GM12864 (cell line): ENCODE measurements around the gene ZNF837.
A peak's percentile ranks its signal among the peaks of the same experiment; 100 is the strongest.
"Not testable (repeated sequence)": the region's sequence is repeated elsewhere in the genome, so short reads cannot be mapped to it uniquely, and the experiment has no call there.

Source experiments
- DNase-seq: peaks from one replicate; pipeline ENCODE4 v3.0.0-alpha.2; 2011; ENCODE audit warnings: low read depth
- H3K4me3 ChIP-seq: 2 replicates; pipeline ENCODE4 v1.5.1; 2011; ENCODE audit warnings: mild to moderate bottlenecking, low read depth, low read length, control low read depth
- TF ChIP-seq, protein P1 (sequence below): IDR thresholded peaks from 2 replicates; pipeline ENCODE4 v1.5.1; 2011; ENCODE audit warnings: low read depth, mild to moderate bottlenecking, moderate library complexity, low read length, control low read depth, inconsistent platforms; ENCODE audit errors: missing control alignments

The ZNF837 gene

DNA sequence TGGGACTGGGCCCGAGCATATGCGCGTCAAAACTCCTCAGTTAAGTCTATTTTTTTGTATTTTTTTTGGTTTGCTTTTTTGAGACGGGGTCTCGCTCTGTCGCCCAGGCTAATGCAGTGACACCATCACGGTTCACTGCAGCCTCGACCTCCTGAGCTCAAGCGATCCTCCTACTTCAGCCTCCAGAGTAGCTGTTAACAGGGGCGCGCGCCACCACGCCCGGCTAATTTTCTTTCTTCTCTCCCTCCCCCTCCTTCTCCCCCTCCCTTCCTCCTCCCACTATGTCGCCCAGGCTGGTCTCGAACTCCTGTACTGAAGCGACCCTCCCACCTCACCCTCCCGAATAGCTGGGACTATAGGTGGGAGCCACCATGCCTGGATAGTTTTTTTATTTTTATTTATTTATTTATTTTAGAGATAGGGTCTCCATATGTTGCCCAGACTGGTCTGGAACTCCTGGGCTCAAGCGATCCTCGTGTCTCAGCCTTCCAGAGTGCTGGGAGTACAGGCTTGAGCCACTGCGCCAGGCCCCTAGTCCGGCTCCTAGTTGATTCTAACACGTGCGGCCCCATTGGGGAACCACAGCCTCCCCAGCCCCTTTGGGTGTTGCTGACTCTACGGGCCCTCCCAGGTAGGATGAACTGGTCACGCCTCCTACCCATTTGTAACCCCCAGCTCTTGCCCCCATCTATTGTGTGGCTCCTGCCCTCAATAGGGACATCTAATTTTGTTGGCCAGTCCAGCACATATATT, 806 bp upstream of the ZNF837 start:
- TF ChIP-seq, protein P1, sequence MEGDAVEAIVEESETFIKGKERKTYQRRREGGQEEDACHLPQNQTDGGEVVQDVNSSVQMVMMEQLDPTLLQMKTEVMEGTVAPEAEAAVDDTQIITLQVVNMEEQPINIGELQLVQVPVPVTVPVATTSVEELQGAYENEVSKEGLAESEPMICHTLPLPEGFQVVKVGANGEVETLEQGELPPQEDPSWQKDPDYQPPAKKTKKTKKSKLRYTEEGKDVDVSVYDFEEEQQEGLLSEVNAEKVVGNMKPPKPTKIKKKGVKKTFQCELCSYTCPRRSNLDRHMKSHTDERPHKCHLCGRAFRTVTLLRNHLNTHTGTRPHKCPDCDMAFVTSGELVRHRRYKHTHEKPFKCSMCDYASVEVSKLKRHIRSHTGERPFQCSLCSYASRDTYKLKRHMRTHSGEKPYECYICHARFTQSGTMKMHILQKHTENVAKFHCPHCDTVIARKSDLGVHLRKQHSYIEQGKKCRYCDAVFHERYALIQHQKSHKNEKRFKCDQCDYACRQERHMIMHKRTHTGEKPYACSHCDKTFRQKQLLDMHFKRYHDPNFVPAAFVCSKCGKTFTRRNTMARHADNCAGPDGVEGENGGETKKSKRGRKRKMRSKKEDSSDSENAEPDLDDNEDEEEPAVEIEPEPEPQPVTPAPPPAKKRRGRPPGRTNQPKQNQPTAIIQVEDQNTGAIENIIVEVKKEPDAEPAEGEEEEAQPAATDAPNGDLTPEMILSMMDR: no peak
- DNase-seq: no peak
- peak overlapping the region; percentile 74 for H3K4me3 ChIP-seq

DNA sequence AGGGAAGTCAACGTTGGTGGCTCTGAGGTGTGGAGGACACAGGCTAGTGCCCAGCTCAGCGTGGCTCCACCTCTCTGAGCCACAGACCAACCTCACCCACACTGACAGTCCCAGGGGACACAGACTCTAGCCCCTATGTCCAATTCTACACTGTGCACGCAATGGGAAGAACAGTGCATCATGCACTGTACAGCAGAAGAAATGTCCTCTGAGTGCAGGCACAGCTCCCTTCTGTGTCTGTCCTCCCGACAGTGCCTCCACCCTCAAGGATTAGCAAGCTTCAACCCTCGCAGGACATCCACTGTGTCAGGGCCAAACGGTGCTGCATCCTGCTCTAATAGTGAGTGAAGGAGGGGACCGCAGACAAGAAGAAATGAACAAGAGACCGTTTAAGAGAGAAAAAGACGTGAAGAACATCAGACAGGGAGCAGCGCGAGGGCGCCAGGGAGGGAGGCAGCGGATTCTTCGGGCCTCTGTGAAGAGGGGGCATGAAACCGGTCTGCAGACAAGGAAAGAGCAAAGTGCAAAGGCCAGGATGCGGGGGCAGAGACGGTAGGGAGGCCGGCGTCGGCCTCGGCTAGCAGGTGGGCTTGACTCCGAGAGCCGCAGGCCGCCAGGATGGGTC, 681 bp downstream of the ZNF837 start:
- no peak for DNase-seq
- peak overlapping the region; percentile 74 for H3K4me3 ChIP-seq
- TF ChIP-seq, protein P1: no peak

DNA sequence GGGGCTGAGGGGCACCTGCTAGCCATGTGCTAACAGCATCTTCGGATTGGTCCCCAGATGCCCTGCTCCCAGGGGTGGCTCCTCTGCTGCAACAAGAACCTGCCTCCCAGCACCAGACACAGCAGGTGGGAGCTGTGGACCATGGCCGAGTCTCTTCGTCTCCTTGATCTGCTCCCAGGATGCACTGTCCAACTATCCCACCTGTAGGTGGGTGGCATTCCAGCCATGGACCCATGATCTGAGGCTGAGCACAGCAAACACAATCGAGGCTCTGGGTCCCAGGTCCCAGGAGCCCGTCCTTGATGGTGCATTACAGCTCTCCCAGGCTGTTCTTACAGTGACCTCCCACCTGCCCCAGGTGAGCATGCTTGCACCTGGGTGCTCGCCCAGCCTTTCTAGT, 1.6 kb downstream of the ZNF837 start:
- H3K4me3 ChIP-seq: no peak overlapping the region
- TF ChIP-seq, protein P1: no peak
- DNase-seq: no peak

DNA sequence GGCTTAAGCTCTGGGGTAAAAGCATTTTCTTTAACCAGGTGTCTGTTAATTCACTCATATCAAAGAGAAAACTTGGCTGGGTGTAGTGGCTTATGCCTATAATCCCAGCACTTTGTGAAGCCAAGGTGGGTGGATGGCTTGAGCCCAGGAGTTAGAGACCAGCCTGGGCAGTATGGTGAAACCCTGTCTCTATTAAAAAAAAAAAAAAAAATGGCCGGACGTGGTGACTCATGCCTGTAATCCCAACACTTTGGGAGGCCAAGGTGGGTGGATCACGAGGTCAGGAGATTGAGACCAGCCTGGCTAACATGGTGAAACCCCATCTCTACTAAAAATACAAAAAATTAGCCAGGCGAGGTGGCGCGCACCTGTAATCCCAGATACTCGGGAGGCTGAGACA, 4.1 kb downstream of the ZNF837 start:
- DNase-seq, H3K4me3 ChIP-seq: not testable (repeated sequence)

- TF ChIP-seq, protein P1: no peak
- DNase-seq: no peak
Observed at GRCh38 chr19:58374200-58374599, 6.6 kb downstream of the ZNF837 start.

GRCh38 chr19:58372311-58373133, 8.3 kb downstream of the ZNF837 start:
- H3K4me3 ChIP-seq: no peak overlapping the region
- DNase-seq: no peak
- TF ChIP-seq, protein P1: peak; percentile 19

More at GRCh38 chr19:58374200-58374599, 6.6 kb downstream of the ZNF837 start:
- H3K4me3 ChIP-seq: no peak overlapping the region
